Neural cell (in vitro differentiated cells): Measurements from ENCODE around the gene ESX1.

ENCODE experiments used
- EP300 ChIP-seq: fragments of 450-650 bp; conservative IDR thresholded peaks from 2 replicates; pipeline ENCODE4 v1.6.1; 2014; ENCODE audit warnings: antibody characterized with exemption, mild to moderate bottlenecking, moderate library complexity; ENCODE audit not compliant: poor library complexity, severe bottlenecking
- TAF1 ChIP-seq: IDR thresholded peaks from 2 replicates; pipeline ENCODE4 v1.6.1; 2012; ENCODE audit warnings: low read depth

DNA sequence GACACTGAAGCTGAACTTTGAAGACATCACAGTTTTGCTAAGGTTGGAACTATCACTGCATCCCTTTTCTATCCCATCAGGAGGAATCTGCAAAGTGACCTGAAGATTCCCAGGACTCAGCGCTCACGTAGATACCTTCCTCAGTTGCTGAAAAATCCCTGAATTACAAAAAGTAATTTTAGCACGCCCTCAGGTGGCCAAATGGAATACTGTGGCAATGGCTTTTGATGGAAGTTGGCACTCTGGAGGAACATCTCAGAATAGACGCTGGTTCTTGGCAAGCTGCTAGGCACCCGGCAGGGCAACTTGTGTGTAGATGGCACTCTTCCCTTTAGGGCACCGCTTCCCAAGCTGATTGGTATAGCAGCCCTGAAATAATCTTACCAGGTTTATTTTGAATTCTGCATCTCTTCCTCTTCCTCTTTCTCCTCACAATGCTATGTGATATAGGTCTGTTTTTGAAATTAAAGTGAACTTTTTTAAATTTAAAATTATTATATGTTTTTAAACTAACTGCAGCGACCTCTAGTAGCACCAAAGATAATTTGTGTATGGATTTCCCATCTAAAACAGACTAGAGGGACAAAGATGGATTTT is 16.3 kb upstream of the ESX1 start:
- TF ChIP-seq TAF1 (no peak), EP300 (no peak)
